ENCODE measurements around the gene TRAPPC6A.

- no peak for TF ChIP-seq CTCF (IDR thresholded peaks at IDR 0.05)
- TF ChIP-seq EP300 (IDR thresholded peaks at IDR 0.05) = no peak
- TF ChIP-seq POLR2A (IDR thresholded peaks at IDR 0.05) = no peak
Observed at GRCh38 chr19:45159210-45159970, 18.6 kb downstream of the TRAPPC6A start.

Data from ovary (tissue), 3 donors.